Measurements from ENCODE around the gene ADA.
"Not testable (repeated sequence)": the region's sequence is repeated elsewhere in the genome, so short reads cannot be mapped to it uniquely, and the experiment has no call there.

The ADA gene

DNA sequence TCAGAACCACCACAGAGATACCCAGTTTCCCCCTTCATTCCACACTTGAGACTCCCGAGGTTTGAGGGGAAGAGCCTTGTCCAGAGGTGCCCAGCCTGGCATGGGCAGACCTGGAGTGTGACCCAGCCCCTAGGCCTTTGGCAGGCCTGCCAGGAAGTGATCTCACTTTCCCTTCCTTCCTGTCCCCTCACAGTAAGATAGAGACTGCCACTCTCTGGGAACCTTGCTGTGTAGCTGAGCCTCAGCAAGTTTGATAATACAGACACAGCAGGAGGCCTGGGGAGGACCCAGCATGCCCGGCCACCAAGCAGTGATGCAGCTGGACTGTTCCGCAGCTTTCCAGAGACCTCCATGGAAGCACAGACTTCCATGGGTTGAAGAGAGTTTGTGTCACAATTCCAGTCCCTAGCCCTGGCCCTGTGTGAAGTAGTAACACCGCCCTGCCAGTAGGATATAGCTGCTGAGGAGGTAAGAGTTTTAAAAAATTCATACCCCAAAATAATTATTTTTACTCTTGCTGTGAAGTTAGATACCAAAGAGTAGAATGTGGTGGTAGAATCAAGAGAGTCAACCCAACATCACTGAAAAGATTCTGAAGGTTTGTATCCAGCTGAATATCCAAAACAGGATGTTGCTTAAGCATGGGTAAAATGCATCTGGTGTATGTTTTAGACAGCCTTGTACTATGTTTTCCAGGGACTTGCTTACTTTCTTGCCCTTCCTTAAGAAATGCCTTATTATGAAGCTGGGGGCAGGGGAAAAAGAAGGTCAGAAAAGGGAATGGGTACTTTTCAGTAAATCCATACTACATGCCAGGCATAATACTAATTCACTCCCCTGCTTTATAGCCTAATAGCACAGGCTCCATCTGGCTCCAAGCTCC lies 52.8 kb downstream of the ADA start:
- 70% methylated on average over 3 of the region's 4 CpGs for WGBS
- no peaks in the 10 kb centered on the region for H3K9me3 ChIP-seq (ENCODE audit: insufficient read depth, low read depth, low read length)
- H3K4me3 ChIP-seq (ENCODE audit: low read length): no peak overlapping the region
- H3K9ac ChIP-seq (ENCODE audit: low read depth, low read length): no peak overlapping the region
- H3K36me3 ChIP-seq (ENCODE audit: insufficient read depth, low read length): no peaks in the 10 kb centered on the region
- peaks cover 18% of the 10 kb centered on the region for H3K4me1 ChIP-seq (ENCODE audit: insufficient read depth, low read length)
- no peak overlapping the region for H3K27ac ChIP-seq (ENCODE audit: low read depth, low read length)
- no peaks in the 10 kb centered on the region for H3K27me3 ChIP-seq (ENCODE audit: insufficient read depth, low read length)

DNA sequence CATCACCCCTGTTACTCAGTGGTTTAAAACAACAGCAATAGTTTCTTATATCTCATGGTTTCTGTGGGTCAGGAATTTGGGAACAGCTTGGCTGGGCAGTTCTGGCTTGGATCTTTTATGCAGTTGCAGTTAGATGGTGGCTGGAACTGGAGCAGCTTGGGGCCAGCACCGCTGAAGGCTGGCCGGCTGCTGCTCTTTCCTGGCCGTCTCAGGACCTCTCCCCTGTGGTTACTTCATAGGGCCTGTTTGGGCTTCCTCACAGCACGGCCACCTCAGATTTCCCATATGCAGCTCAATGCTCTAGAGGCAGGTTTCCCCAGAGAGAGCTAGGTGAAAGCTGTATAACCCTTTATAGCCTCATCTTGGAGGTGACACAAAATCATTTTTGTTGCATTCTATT lies 53.6 kb downstream of the ADA start:
- no peak overlapping the region for H3K9ac ChIP-seq (ENCODE audit: low read depth, low read length)
- no peak overlapping the region for H3K27ac ChIP-seq (ENCODE audit: low read depth, low read length)

DNA sequence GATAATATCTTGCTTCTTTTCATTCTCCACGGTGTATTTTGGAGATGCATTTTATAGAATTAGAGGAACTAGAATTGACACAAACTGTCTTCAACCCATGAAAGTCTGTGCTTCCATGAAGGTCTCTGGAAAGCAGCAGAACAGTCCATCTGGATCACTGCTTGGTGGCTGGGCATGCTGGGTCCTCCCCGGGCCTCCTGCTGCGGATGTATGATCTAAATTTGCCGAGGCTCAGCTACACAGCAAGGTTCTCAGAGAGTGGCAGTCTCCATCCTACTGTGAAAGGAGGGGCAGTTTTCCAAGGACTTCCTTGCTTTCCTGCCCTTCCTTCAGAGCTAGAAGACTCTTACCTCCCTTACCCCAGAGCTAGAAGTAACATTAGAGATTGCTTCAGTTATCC lies 54.0 kb downstream of the ADA start:
- Histone ChIP-seq H3K4me1 (ENCODE audit: insufficient read depth, low read length) (peaks cover 18% of the 10 kb centered on the region), H3K36me3 (ENCODE audit: insufficient read depth, low read length) (no peaks in the 10 kb centered on the region), H3K9ac (ENCODE audit: low read depth, low read length) (no peak overlapping the region), H3K27ac (ENCODE audit: low read depth, low read length) (no peak overlapping the region), H3K27me3 (ENCODE audit: insufficient read depth, low read length) (no peaks in the 10 kb centered on the region), H3K4me3 (ENCODE audit: low read length) (no peak overlapping the region), H3K9me3 (ENCODE audit: insufficient read depth, low read depth, low read length) (no peaks in the 10 kb centered on the region)
- WGBS: 78% methylated on average over 4 of the region's 4 CpGs

More for the DNA sequence above, 53.6 kb downstream of the ADA start:
- peaks cover 18% of the 10 kb centered on the region for H3K4me1 ChIP-seq (ENCODE audit: insufficient read depth, low read length)
- H3K9me3 ChIP-seq (ENCODE audit: insufficient read depth, low read depth, low read length): no peaks in the 10 kb centered on the region
- no peaks in the 10 kb centered on the region for H3K36me3 ChIP-seq (ENCODE audit: insufficient read depth, low read length)
- WGBS: 81% methylated on average over 4 of the region's 4 CpGs
- H3K4me3 ChIP-seq (ENCODE audit: low read length): no peak overlapping the region
- no peaks in the 10 kb centered on the region for H3K27me3 ChIP-seq (ENCODE audit: insufficient read depth, low read length)

DNA sequence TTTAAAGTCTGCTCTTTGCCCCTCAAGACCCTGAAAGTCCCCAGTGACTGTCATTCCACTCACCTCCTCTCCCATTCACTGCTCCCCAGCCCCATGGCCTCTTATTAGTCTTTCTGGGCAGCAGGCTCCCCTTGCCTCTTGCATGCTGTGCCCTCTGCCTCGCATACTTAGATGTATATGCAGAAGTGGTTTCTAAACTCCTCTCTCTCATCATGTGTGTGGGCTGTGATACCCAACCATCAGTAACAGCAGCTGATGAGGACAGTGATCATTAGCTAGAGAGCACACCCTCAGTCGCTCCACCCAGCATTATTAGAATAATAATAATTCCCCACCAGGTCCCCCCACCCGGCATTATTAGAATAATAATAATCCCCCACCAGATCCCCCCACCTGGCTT lies 54.6 kb downstream of the ADA start:
- no peak overlapping the region for H3K4me3 ChIP-seq (ENCODE audit: low read length)
- H3K4me1 ChIP-seq (ENCODE audit: insufficient read depth, low read length): peaks cover 18% of the 10 kb centered on the region
- 72% methylated on average over 3 of the region's 3 CpGs for WGBS
- no peak overlapping the region for H3K27ac ChIP-seq (ENCODE audit: low read depth, low read length)
- H3K36me3 ChIP-seq (ENCODE audit: insufficient read depth, low read length): no peaks in the 10 kb centered on the region
- H3K27me3 ChIP-seq (ENCODE audit: insufficient read depth, low read length): no peaks in the 10 kb centered on the region
- no peaks in the 10 kb centered on the region for H3K9me3 ChIP-seq (ENCODE audit: insufficient read depth, low read depth, low read length)
- no peak overlapping the region for H3K9ac ChIP-seq (ENCODE audit: low read depth, low read length)

DNA sequence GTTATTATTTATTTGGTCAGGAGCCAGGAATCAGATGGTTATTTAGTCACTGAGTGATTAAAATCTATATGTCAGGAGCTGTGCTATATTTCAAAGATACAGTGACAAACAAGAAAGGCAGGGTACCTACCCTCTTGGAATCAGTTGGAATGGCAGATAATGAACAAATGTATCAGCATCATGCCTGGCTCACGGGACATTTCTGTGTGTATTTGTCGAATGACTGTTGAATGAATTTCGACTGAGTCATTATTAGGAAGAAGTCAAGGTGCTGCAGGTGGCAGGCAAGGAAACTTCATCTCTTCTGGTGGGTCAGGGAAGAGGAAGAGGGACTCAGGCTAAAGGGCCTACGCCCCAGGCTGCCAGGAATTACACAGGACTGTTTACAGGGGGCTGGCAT lies 55.5 kb downstream of the ADA start:
- Histone ChIP-seq H3K27ac (ENCODE audit: low read depth, low read length) (no peak overlapping the region), H3K9me3 (ENCODE audit: insufficient read depth, low read depth, low read length) (no peaks in the 10 kb centered on the region), H3K4me1 (ENCODE audit: insufficient read depth, low read length) (peaks cover 19% of the 10 kb centered on the region), H3K36me3 (ENCODE audit: insufficient read depth, low read length) (0 out of 2 replicates have a peak, but pooled peaks cover 3% of the 10 kb centered on the region), H3K27me3 (ENCODE audit: insufficient read depth, low read length) (no peaks in the 10 kb centered on the region), H3K9ac (ENCODE audit: low read depth, low read length) (no peak overlapping the region), H3K4me3 (ENCODE audit: low read length) (no peak overlapping the region)
- WGBS: 86% methylated on average over 4 of the region's 4 CpGs

DNA sequence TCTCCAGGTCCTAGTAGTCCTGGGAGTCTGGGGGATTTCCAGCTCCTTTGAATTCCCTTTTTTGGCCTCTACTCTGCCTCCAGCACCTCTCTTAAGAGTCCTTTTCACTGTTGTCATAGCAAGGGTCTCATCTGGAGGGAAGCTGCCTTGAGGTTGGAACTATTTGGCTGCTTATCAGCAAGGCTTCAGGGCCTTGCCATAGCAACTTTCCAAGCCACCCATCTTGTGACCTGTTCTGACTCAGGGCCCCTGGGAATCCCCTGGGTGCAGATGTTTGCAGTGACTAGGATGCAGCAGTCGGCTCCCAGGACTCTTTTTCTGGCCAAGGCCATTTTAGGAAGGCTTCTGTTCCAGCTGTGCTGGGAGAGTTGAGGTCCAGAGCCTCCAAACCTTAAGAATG lies 56.8 kb downstream of the ADA start:
- H3K9ac ChIP-seq (ENCODE audit: low read depth, low read length): no peak overlapping the region
- no peaks in the 10 kb centered on the region for H3K27me3 ChIP-seq (ENCODE audit: insufficient read depth, low read length)
- H3K4me1 ChIP-seq (ENCODE audit: insufficient read depth, low read length): peaks cover 23% of the 10 kb centered on the region
- no peak overlapping the region for H3K27ac ChIP-seq (ENCODE audit: low read depth, low read length)
- H3K4me3 ChIP-seq (ENCODE audit: low read length): no peak overlapping the region
- no peaks in the 10 kb centered on the region for H3K9me3 ChIP-seq (ENCODE audit: insufficient read depth, low read depth, low read length)
- H3K36me3 ChIP-seq (ENCODE audit: insufficient read depth, low read length): peaks cover 13% of the 10 kb centered on the region; the same call in 1 of the 2 replicates
- WGBS: 85% methylated on average over 1 of the region's 1 CpG

DNA sequence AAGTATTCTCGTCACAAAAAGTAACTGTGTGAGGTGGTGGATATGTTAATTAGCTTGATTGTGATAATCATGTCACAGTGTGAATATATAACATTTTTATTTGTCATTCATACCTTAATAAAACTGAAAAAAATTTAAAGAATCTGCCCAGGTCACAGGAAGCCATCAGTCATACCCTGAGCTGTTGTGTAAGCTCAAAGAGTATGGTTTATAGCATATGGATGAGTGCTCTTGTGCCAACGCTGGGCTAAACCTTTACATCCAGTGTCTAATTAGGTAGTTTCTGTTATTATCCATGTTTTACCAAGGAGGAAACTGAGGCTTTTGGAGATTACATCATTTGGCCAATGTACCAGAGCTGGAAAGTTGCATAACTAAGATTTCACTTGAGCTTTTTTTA lies 57.7 kb downstream of the ADA start:
- Histone ChIP-seq H3K4me1 (ENCODE audit: insufficient read depth, low read length) (peaks cover 23% of the 10 kb centered on the region), H3K36me3 (ENCODE audit: insufficient read depth, low read length) (peaks cover 14% of the 10 kb centered on the region; the same call in 1 of the 2 replicates), H3K4me3 (ENCODE audit: low read length) (no peak overlapping the region), H3K27me3 (ENCODE audit: insufficient read depth, low read length) (no peaks in the 10 kb centered on the region), H3K9me3 (ENCODE audit: insufficient read depth, low read depth, low read length) (no peaks in the 10 kb centered on the region), H3K9ac (ENCODE audit: low read depth, low read length) (no peak overlapping the region), H3K27ac (ENCODE audit: low read depth, low read length) (no peak overlapping the region)
- WGBS: 100% methylated on average over 2 of the region's 2 CpGs

DNA sequence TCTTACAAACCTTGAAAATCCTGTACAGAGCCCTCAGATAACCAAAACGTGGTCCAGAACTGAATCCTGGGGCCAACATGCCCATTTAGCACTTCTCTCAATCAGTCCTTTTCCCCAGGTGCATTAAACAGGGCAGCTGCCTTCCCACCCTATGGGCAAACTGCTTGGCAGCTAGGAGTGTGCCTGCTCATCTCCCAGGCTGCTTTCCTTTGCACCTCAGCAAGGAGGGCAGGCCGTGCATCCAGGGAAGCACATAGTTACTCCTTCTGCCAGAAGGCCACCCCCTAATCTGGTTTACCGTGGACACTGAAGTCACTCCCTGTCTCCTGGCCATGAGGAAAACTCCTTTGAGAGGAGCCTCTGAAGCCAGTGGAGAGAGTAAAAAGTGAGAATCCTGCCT lies 59.1 kb downstream of the ADA start:
- WGBS: 88% methylated on average over 3 of the region's 3 CpGs
- H3K36me3 ChIP-seq (ENCODE audit: insufficient read depth, low read length): peaks cover 14% of the 10 kb centered on the region; the same call in 1 of the 2 replicates
- peaks cover 12% of the 10 kb centered on the region for H3K4me1 ChIP-seq (ENCODE audit: insufficient read depth, low read length)
- no peak overlapping the region for H3K4me3 ChIP-seq (ENCODE audit: low read length)
- H3K27ac ChIP-seq (ENCODE audit: low read depth, low read length): no peak overlapping the region
- no peak overlapping the region for H3K9ac ChIP-seq (ENCODE audit: low read depth, low read length)
- H3K9me3 ChIP-seq (ENCODE audit: insufficient read depth, low read depth, low read length): no peaks in the 10 kb centered on the region
- no peaks in the 10 kb centered on the region for H3K27me3 ChIP-seq (ENCODE audit: insufficient read depth, low read length)

DNA sequence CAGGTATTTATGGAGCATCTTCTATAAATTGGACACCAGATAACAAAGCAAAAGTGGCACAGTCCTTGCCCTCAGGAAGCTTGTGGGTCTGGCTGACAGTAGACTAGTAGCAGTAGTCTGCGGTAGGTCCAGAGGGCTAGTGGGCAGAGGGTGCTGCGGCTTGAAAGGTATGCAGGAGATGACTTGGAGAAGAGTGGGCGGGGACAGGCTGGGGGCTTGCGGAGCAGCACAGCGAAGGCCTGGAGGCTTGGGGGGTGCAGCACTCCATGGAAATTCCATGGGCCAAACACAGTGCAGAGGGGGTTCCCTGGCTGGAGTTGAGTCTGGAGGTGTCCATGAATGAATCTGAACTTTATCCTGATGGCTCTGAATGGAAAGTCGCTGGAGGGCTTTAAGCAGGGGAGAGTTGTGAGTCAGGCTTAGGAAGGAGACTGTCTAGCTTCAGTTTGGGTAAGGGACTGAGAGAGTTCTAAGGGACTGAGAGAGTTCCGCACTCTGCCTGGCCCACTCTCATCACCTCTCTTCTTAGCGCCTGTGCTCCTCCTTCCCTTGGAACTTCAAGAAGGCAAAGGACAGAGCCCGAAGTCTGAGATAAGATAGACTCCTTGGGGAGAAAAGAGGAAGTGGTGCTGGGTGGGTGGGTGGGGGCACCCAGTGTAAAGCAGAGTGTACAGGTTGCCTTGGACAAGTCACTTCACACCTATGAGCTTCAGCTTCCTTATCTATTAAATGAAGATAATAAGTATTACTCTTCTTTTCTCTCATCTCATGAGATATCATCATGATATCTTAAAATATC lies 60.3 kb downstream of the ADA start:
- Histone ChIP-seq H3K4me1 (ENCODE audit: insufficient read depth, low read length) (peaks cover 6% of the 10 kb centered on the region; the same call in 1 of the 2 replicates), H3K4me3 (ENCODE audit: low read length) (no peak overlapping the region), H3K27me3 (ENCODE audit: insufficient read depth, low read length) (no peaks in the 10 kb centered on the region), H3K27ac (ENCODE audit: low read depth, low read length) (no peak overlapping the region), H3K36me3 (ENCODE audit: insufficient read depth, low read length) (peaks cover 14% of the 10 kb centered on the region; the same call in 1 of the 2 replicates), H3K9me3 (ENCODE audit: insufficient read depth, low read depth, low read length) (no peaks in the 10 kb centered on the region), H3K9ac (ENCODE audit: low read depth, low read length) (no peak overlapping the region)
- WGBS: 76% methylated on average over 6 of the region's 9 CpGs

DNA sequence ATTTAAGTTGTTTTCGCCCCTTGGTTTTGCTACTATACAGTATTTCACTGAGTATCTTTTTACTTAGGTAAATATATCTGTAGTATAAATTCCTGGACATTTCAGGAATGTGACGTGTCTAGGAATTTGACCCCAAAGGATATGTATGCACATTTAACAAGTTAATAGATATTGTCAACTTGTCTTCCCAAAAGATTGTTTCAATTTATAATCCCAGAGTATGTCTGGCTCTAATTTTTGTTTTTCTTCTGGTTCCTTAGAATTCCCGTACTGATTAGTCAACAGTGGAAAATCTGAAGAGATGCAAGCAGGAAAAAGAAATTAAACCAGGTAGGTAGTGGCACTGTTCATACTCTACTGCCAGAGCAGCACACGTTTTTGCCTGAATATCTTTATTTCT lies 62.0 kb downstream of the ADA start:
- Histone ChIP-seq H3K4me3 (ENCODE audit: low read length) (no peak overlapping the region), H3K4me1 (ENCODE audit: insufficient read depth, low read length) (peaks cover 15% of the 10 kb centered on the region), H3K36me3 (ENCODE audit: insufficient read depth, low read length) (peaks cover 14% of the 10 kb centered on the region; the same call in 1 of the 2 replicates), H3K27me3 (ENCODE audit: insufficient read depth, low read length) (no peaks in the 10 kb centered on the region), H3K9me3 (ENCODE audit: insufficient read depth, low read depth, low read length) (no peaks in the 10 kb centered on the region), H3K27ac (ENCODE audit: low read depth, low read length) (no peak overlapping the region), H3K9ac (ENCODE audit: low read depth, low read length) (no peak overlapping the region)
- WGBS: 98% methylated on average over 2 of the region's 4 CpGs

DNA sequence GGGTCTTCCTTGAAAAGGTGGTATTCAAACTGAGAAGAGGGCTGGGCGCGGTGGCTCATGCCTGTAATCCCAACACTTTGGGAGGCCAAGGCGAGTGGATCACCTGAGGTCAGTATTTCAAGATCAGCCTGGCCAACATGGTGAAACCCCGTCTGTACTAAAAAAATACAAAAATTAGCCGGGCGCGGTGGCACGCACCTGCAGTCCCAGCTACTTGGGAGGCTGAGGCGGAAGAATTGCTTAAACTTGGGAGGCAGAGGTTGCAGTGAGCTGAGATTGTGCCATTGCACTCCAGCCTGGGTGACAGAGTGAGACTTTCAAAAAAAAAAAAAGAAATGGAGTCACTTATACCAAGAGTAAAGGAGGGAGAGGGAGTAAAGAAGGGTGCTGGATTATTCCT lies 63.2 kb downstream of the ADA start:
- Histone ChIP-seq H3K4me1 (ENCODE audit: insufficient read depth, low read length) (peaks cover 18% of the 10 kb centered on the region), H3K36me3 (ENCODE audit: insufficient read depth, low read length) (peaks cover 14% of the 10 kb centered on the region; the same call in 1 of the 2 replicates)
- H3K9ac ChIP-seq (ENCODE audit: low read depth, low read length); H3K27ac ChIP-seq (ENCODE audit: low read depth, low read length); H3K27me3 ChIP-seq (ENCODE audit: insufficient read depth, low read length); H3K9me3 ChIP-seq (ENCODE audit: insufficient read depth, low read depth, low read length); H3K4me3 ChIP-seq (ENCODE audit: low read length): not testable (repeated sequence)
- 96% methylated on average over 9 of the region's 9 CpGs for WGBS
